ENCODE data around the gene POGK.

DNA sequence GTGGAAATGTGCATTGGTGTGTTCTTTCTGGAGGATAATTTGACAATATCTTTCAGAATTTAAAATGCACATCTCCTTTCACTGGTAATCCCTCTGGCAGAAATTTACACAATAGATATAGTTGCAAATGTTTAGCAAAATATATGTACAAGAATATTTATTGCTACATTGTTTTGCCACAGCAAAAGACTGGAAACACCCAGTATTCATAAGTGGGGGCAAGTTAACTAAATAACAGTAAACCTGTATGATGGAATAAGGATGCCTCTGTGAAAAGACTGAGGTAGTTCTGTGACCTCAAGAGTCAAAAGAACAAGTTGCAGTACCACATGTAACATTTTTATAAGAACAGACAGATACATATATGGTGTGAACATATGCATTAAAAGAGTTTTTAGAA, 50.5 kb downstream of the POGK start:
- TF ChIP-seq POLR2AphosphoS5 (IDR thresholded peaks at IDR 0.05): no peak
- no peak for TF ChIP-seq POLR2A (IDR thresholded peaks at IDR 0.05)
- TF ChIP-seq, protein P1, sequence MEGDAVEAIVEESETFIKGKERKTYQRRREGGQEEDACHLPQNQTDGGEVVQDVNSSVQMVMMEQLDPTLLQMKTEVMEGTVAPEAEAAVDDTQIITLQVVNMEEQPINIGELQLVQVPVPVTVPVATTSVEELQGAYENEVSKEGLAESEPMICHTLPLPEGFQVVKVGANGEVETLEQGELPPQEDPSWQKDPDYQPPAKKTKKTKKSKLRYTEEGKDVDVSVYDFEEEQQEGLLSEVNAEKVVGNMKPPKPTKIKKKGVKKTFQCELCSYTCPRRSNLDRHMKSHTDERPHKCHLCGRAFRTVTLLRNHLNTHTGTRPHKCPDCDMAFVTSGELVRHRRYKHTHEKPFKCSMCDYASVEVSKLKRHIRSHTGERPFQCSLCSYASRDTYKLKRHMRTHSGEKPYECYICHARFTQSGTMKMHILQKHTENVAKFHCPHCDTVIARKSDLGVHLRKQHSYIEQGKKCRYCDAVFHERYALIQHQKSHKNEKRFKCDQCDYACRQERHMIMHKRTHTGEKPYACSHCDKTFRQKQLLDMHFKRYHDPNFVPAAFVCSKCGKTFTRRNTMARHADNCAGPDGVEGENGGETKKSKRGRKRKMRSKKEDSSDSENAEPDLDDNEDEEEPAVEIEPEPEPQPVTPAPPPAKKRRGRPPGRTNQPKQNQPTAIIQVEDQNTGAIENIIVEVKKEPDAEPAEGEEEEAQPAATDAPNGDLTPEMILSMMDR (IDR thresholded peaks at IDR 0.05): no peak

Data from gastroesophageal sphincter (tissue), 3 donors.